ENCODE measurements around the gene WDR48. TPM values are rescaled to one million over a fixed set of nuclear protein-coding genes. Genes with fewer than 3 reads are reported as not detected.
A peak's percentile ranks its signal among the peaks of the same experiment; 100 is the strongest.

The WDR48 gene
- total and polyA plus RNA-seq, 9 of the 15 experiments (the other 6 are each of a cell fraction or from before 2014, with no cell fraction given), result 26.6 to 70.6 (median 48.0) TPM

GRCh38 chr3:39021465-39022285 lies 30.1 kb upstream of the WDR48 start (continued):
- TF ChIP-seq ZFP36 (IDR thresholded peaks at IDR 0.05; ENCODE audit: low read depth, low read length, partially characterized antibody) (peak; percentile 16), BRD4 (IDR thresholded peaks at IDR 0.05) (no peak), NR2C2 (CRISPR knock-in tag; IDR thresholded peaks at IDR 0.05) (no peak), NR2C2 (tag; IDR thresholded peaks at IDR 0.05) (no peak), EWSR1 (IDR thresholded peaks at IDR 0.05; ENCODE audit: borderline replicate concordance, low read depth, partially characterized antibody) (no peak), JUN (IDR thresholded peaks at IDR 0.05; ENCODE audit: borderline replicate concordance, low read depth, low read length) (no peak), JUN (CRISPR knock-in tag; IDR thresholded peaks at IDR 0.05; ENCODE audit: borderline replicate concordance) (no peak), DEAF1 (CRISPR knock-in tag; IDR thresholded peaks at IDR 0.05) (no peak), SRSF7 (optimal IDR thresholded peaks at IDR 0.05; ENCODE audit: low read depth, low read length) (no peak), NCOR1 (IDR thresholded peaks at IDR 0.05) (no peak), HNRNPUL1 (IDR thresholded peaks at IDR 0.05; ENCODE audit: low read length) (no peak), FOXA3 (CRISPR knock-in tag; conservative IDR thresholded peaks at IDR 0.05 in 1 of 2, IDR thresholded peaks at IDR 0.05 in 1 of 2) (no peak), ZBTB34 (CRISPR knock-in tag; IDR thresholded peaks at IDR 0.05) (no peak), ZNF133 (CRISPR knock-in tag; IDR thresholded peaks at IDR 0.05) (no peak), RAD51 (IDR thresholded peaks at IDR 0.05; ENCODE audit: borderline replicate concordance, low read depth) (no peak), CREB3L1 (IDR thresholded peaks at IDR 0.05; ENCODE audit: borderline replicate concordance, low read depth) (no peak), MYBL2 (IDR thresholded peaks at IDR 0.05; ENCODE audit: low read depth) (no peak), MYBL2 (CRISPR knock-in tag; IDR thresholded peaks at IDR 0.05; ENCODE audit: borderline replicate concordance) (no peak), KLF1 (tag; IDR thresholded peaks at IDR 0.05) (no peak; the same call in 1 of the 2 replicates), ESRRB (CRISPR knock-in tag; IDR thresholded peaks at IDR 0.05; ENCODE audit: borderline replicate concordance) (no peak), NCOA1 (IDR thresholded peaks at IDR 0.05; ENCODE audit: low read depth) (no peak), ZNF175 (CRISPR knock-in tag; IDR thresholded peaks at IDR 0.05; ENCODE audit: low read depth) (0 out of 2 replicates have a peak, but pooled peaks have one; percentile 49), YY1 (IDR thresholded peaks at IDR 0.05; ENCODE audit: borderline replicate concordance in 1 of 3, control insufficient read depth in 1 of 3, extremely low read depth in 1 of 3, insufficient read depth in 3 of 3, insufficient read length in 1 of 3, insufficient replicate concordance in 2 of 3, low read depth in 1 of 3, low read length in 2 of 3) (no peak), SIN3B (IDR thresholded peaks at IDR 0.05; ENCODE audit: low read depth) (no peak)
